LNCaP clone FGC (cell line): ENCODE data around the gene EXOC4.

ENCODE experiments used
- DNase-seq: peaks from one replicate; pipeline ENCODE4 v3.0.0-alpha.2; 2011; ENCODE audit warnings: low read depth
- H3K4me3 ChIP-seq: 2 replicates; pipeline ENCODE4 v1.5.1; 2011; ENCODE audit warnings: mild to moderate bottlenecking, low read depth, low read length, control low read depth
- CTCF ChIP-seq: IDR thresholded peaks from 2 replicates; pipeline ENCODE4 v1.5.1; 2012; ENCODE audit warnings: mild to moderate bottlenecking; ENCODE audit not compliant: control insufficient read depth, insufficient read depth; ENCODE audit errors: extremely low read depth

Gene EXOC4

GRCh38 chr7:134083766-134084487, 831.0 kb downstream of the EXOC4 start:
- TF ChIP-seq CTCF = no peak
- no peak overlapping the region for H3K4me3 ChIP-seq
- DNase-seq = no peak

GRCh38 chr7:134084488-134085144, 831.7 kb downstream of the EXOC4 start:
- no peak for DNase-seq
- H3K4me3 ChIP-seq = no peak overlapping the region
- no peak for TF ChIP-seq CTCF

GRCh38 chr7:134085311-134085710, 832.4 kb downstream of the EXOC4 start:
- DNase-seq = no peak
- no peak for TF ChIP-seq CTCF
- no peak overlapping the region for H3K4me3 ChIP-seq

GRCh38 chr7:134086998-134087735, 834.3 kb downstream of the EXOC4 start:
- TF ChIP-seq CTCF = no peak
- no peak for DNase-seq
- no peak overlapping the region for H3K4me3 ChIP-seq

GRCh38 chr7:134088199-134088598, 835.3 kb downstream of the EXOC4 start:
- no peak for TF ChIP-seq CTCF
- no peak overlapping the region for H3K4me3 ChIP-seq
- DNase-seq = no peak

- DNase-seq = no peak
- no peak overlapping the region for H3K4me3 ChIP-seq
- no peak for TF ChIP-seq CTCF
Measured at GRCh38 chr7:134089446-134089845, 836.6 kb downstream of the EXOC4 start.

- H3K4me3 ChIP-seq = no peak overlapping the region
- no peak for DNase-seq
- TF ChIP-seq CTCF = no peak
Measured at GRCh38 chr7:134098072-134098471, 845.2 kb downstream of the EXOC4 start.
